Measurements from ENCODE around the gene ZNF593.

The ZNF593 gene

GRCh38 chr1:26153966-26154532 lies 15.7 kb upstream of the ZNF593 start:
- H3K4me3 ChIP-seq (ENCODE audit: insufficient read depth, low read depth, low read length, poor library complexity, severe bottlenecking), result no peak overlapping the region
- H3K27me3 ChIP-seq (replicated peaks; ENCODE audit: control insufficient read depth, insufficient read depth, low read length, poor library complexity, severe bottlenecking), result peaks cover 8% of the 10 kb centered on the region
- DNase-seq, result no peak
- H3K4me1 ChIP-seq (ENCODE audit: control insufficient read depth, insufficient read depth, low read length, poor library complexity, severe bottlenecking), result no peaks in the 10 kb centered on the region
- no peaks in the 10 kb centered on the region for H3K9me3 ChIP-seq (ENCODE audit: control insufficient read depth, low read length)
- H3K36me3 ChIP-seq (ENCODE audit: control insufficient read depth, insufficient read depth, low read length), result no peaks in the 10 kb centered on the region
- no peak overlapping the region for H3K27ac ChIP-seq (ENCODE audit: insufficient read depth, low read length, poor library complexity, severe bottlenecking)

GRCh38 chr1:26154750-26155149 lies 15.0 kb upstream of the ZNF593 start:
- Histone ChIP-seq H3K4me3 (ENCODE audit: insufficient read depth, low read depth, low read length, poor library complexity, severe bottlenecking) (no peak overlapping the region), H3K27me3 (replicated peaks; ENCODE audit: control insufficient read depth, insufficient read depth, low read length, poor library complexity, severe bottlenecking) (peaks cover 12% of the 10 kb centered on the region), H3K9me3 (ENCODE audit: control insufficient read depth, low read length) (no peaks in the 10 kb centered on the region), H3K27ac (ENCODE audit: insufficient read depth, low read length, poor library complexity, severe bottlenecking) (no peak overlapping the region), H3K4me1 (ENCODE audit: control insufficient read depth, insufficient read depth, low read length, poor library complexity, severe bottlenecking) (no peaks in the 10 kb centered on the region), H3K36me3 (ENCODE audit: control insufficient read depth, insufficient read depth, low read length) (no peaks in the 10 kb centered on the region)
- no peak for DNase-seq

- DNase-seq, result no peak
- Histone ChIP-seq H3K4me1 (ENCODE audit: control insufficient read depth, insufficient read depth, low read length, poor library complexity, severe bottlenecking) (no peaks in the 10 kb centered on the region), H3K27ac (ENCODE audit: insufficient read depth, low read length, poor library complexity, severe bottlenecking) (no peak overlapping the region), H3K4me3 (ENCODE audit: insufficient read depth, low read depth, low read length, poor library complexity, severe bottlenecking) (no peak overlapping the region), H3K27me3 (replicated peaks; ENCODE audit: control insufficient read depth, insufficient read depth, low read length, poor library complexity, severe bottlenecking) (peaks cover 14% of the 10 kb centered on the region), H3K9me3 (ENCODE audit: control insufficient read depth, low read length) (no peaks in the 10 kb centered on the region), H3K36me3 (ENCODE audit: control insufficient read depth, insufficient read depth, low read length) (no peaks in the 10 kb centered on the region)
These were observed 14.1 kb upstream of the ZNF593 start for GRCh38 chr1:26155370-26156284.

- H3K4me3 ChIP-seq (ENCODE audit: insufficient read depth, low read depth, low read length, poor library complexity, severe bottlenecking), result no peak overlapping the region
- peaks cover 22% of the 10 kb centered on the region for H3K27me3 ChIP-seq (replicated peaks; ENCODE audit: control insufficient read depth, insufficient read depth, low read length, poor library complexity, severe bottlenecking)
- peaks cover 2% of the 10 kb centered on the region for H3K4me1 ChIP-seq (ENCODE audit: control insufficient read depth, insufficient read depth, low read length, poor library complexity, severe bottlenecking)
- DNase-seq, result no peak
- no peak overlapping the region for H3K27ac ChIP-seq (ENCODE audit: insufficient read depth, low read length, poor library complexity, severe bottlenecking)
- no peaks in the 10 kb centered on the region for H3K9me3 ChIP-seq (ENCODE audit: control insufficient read depth, low read length)
- H3K36me3 ChIP-seq (ENCODE audit: control insufficient read depth, insufficient read depth, low read length), result no peaks in the 10 kb centered on the region
These were observed 13.2 kb upstream of the ZNF593 start for GRCh38 chr1:26156285-26157038.

- no peak overlapping the region for H3K4me3 ChIP-seq (ENCODE audit: insufficient read depth, low read depth, low read length, poor library complexity, severe bottlenecking)
- H3K36me3 ChIP-seq (ENCODE audit: control insufficient read depth, insufficient read depth, low read length), result no peaks in the 10 kb centered on the region
- H3K9me3 ChIP-seq (ENCODE audit: control insufficient read depth, low read length), result no peaks in the 10 kb centered on the region
- peaks cover 9% of the 10 kb centered on the region for H3K4me1 ChIP-seq (ENCODE audit: control insufficient read depth, insufficient read depth, low read length, poor library complexity, severe bottlenecking)
- H3K27me3 ChIP-seq (replicated peaks; ENCODE audit: control insufficient read depth, insufficient read depth, low read length, poor library complexity, severe bottlenecking), result peaks cover 34% of the 10 kb centered on the region
- no peak overlapping the region for H3K27ac ChIP-seq (ENCODE audit: insufficient read depth, low read length, poor library complexity, severe bottlenecking)
- DNase-seq, result no peak
These were observed 11.3 kb upstream of the ZNF593 start for GRCh38 chr1:26158271-26158907.

- Histone ChIP-seq H3K9me3 (ENCODE audit: control insufficient read depth, low read length) (no peaks in the 10 kb centered on the region), H3K4me1 (ENCODE audit: control insufficient read depth, insufficient read depth, low read length, poor library complexity, severe bottlenecking) (peaks cover 13% of the 10 kb centered on the region), H3K27ac (ENCODE audit: insufficient read depth, low read length, poor library complexity, severe bottlenecking) (no peak within 1 kb of the TSS), H3K4me3 (ENCODE audit: insufficient read depth, low read depth, low read length, poor library complexity, severe bottlenecking) (no peak within 1 kb of the TSS), H3K36me3 (ENCODE audit: control insufficient read depth, insufficient read depth, low read length) (no peaks in the 10 kb centered on the region), H3K27me3 (replicated peaks; ENCODE audit: control insufficient read depth, insufficient read depth, low read length, poor library complexity, severe bottlenecking) (peaks cover 34% of the 10 kb centered on the region)
- no peak for DNase-seq
These were observed 10.6 kb upstream of the ZNF593 start, which contains the start of gene FAM110D for GRCh38 chr1:26158908-26159742. FAM110D (plus strand) TSS chr1:26159079; CDS start chr1:26161292, 2,213 bp downstream.

DNA sequence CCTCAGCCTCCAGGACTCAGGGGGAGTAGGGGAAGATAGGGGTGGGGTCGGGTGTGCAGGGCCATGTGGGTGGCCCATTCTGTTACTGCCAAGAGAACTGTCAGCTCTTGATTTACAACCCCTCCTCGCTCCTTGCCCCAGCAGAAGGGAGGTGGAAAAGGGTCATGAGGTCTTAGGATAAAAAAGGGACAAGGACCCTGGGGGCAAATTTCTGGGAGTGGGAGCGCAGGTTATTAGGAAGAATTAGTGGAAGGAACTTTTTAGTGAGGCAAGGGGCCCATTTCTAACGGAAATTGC lies 10.0 kb upstream of the ZNF593 start:
- Histone ChIP-seq H3K27me3 (replicated peaks; ENCODE audit: control insufficient read depth, insufficient read depth, low read length, poor library complexity, severe bottlenecking) (peaks cover 34% of the 10 kb centered on the region), H3K4me1 (ENCODE audit: control insufficient read depth, insufficient read depth, low read length, poor library complexity, severe bottlenecking) (peaks cover 16% of the 10 kb centered on the region)

GRCh38 chr1:26160527-26161414 lies 8.9 kb upstream of the ZNF593 start:
- H3K4me1 ChIP-seq (ENCODE audit: control insufficient read depth, insufficient read depth, low read length, poor library complexity, severe bottlenecking), result peaks cover 16% of the 10 kb centered on the region

More for the DNA sequence above, 10.0 kb upstream of the ZNF593 start:
- no peak overlapping the region for H3K27ac ChIP-seq (ENCODE audit: insufficient read depth, low read length, poor library complexity, severe bottlenecking)
- H3K4me3 ChIP-seq (ENCODE audit: insufficient read depth, low read depth, low read length, poor library complexity, severe bottlenecking), result no peak overlapping the region
- no peak for DNase-seq
- no peaks in the 10 kb centered on the region for H3K36me3 ChIP-seq (ENCODE audit: control insufficient read depth, insufficient read depth, low read length)
- H3K9me3 ChIP-seq (ENCODE audit: control insufficient read depth, low read length), result no peaks in the 10 kb centered on the region

More at GRCh38 chr1:26160527-26161414, 8.9 kb upstream of the ZNF593 start:
- Histone ChIP-seq H3K9me3 (ENCODE audit: control insufficient read depth, low read length) (no peaks in the 10 kb centered on the region), H3K36me3 (ENCODE audit: control insufficient read depth, insufficient read depth, low read length) (no peaks in the 10 kb centered on the region), H3K27ac (ENCODE audit: insufficient read depth, low read length, poor library complexity, severe bottlenecking) (no peak overlapping the region), H3K4me3 (ENCODE audit: insufficient read depth, low read depth, low read length, poor library complexity, severe bottlenecking) (no peak overlapping the region), H3K27me3 (replicated peaks; ENCODE audit: control insufficient read depth, insufficient read depth, low read length, poor library complexity, severe bottlenecking) (peaks cover 34% of the 10 kb centered on the region)
- no peak for DNase-seq

Data from effector memory CD4-positive, alpha-beta T cell (primary cell).